ENCODE results near the gene POMT2. TPM values are rescaled to one million over a fixed set of nuclear protein-coding genes. Genes with fewer than 3 reads are reported as not detected.

The POMT2 gene
- total and polyA plus RNA-seq, 2 donors (not counting 1 experiment from before 2014, with no cell fraction given): 9.6 to 11.0 TPM

DNA sequence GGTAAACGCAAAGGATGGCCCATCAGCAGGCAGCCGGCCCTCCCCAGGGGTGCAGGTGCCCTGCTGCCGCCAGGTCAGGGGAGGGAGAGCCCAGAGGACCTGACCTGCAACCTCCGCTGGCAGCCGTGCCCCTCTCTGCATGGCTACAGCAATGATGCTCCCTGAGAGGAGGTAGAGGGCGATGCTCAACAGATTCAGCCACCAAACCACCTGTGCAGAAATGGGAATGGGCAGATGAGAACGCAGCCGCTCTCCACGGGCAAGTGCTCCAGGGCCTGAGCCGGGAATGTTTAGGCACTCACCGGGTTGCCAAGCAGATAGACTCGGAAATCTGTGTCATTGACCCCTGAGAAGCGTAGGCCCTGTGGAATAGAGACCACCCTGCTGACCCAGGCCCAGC is 41.0 kb downstream of the POMT2 start:
- Histone ChIP-seq H3K4me1 (ENCODE audit: control insufficient read depth, extremely low read depth, insufficient read depth, low read length) (no peaks in the 10 kb centered on the region), H4K20me1 (ENCODE audit: control insufficient read depth, extremely low read depth, insufficient read depth, low read length) (no peaks in the 10 kb centered on the region), H3K79me2 (ENCODE audit: control insufficient read depth, insufficient read depth, low read length) (no peaks in the 10 kb centered on the region), H3K9ac (ENCODE audit: insufficient read depth, low read length) (no peak overlapping the region), H3K4me2 (ENCODE audit: extremely low read depth, insufficient read depth, low read length) (no peak overlapping the region), H3K27me3 (ENCODE audit: control insufficient read depth, insufficient read depth, low read length) (no peaks in the 10 kb centered on the region), H3K36me3 (ENCODE audit: control insufficient read depth, insufficient read depth, low read length) (peaks cover 8% of the 10 kb centered on the region), H3K9me3 (ENCODE audit: control insufficient read depth, insufficient read depth, low read depth, low read length) (no peaks in the 10 kb centered on the region), H2AFZ (ENCODE audit: low read length) (no peak overlapping the region), H3K4me3 (replicated peaks in 1 of 4; ENCODE audit: control extremely low read depth in 1 of 4, insufficient read depth in 1 of 4, low read depth in 3 of 4, low read length in 4 of 4) (no peak overlapping the region), H3K27ac (ENCODE audit: insufficient read depth, low read length) (no peak overlapping the region)
- no peak for TF ChIP-seq EZH2 (IDR thresholded peaks at IDR 0.05; ENCODE audit: low read length, missing control alignments)
- TF ChIP-seq, protein P1, sequence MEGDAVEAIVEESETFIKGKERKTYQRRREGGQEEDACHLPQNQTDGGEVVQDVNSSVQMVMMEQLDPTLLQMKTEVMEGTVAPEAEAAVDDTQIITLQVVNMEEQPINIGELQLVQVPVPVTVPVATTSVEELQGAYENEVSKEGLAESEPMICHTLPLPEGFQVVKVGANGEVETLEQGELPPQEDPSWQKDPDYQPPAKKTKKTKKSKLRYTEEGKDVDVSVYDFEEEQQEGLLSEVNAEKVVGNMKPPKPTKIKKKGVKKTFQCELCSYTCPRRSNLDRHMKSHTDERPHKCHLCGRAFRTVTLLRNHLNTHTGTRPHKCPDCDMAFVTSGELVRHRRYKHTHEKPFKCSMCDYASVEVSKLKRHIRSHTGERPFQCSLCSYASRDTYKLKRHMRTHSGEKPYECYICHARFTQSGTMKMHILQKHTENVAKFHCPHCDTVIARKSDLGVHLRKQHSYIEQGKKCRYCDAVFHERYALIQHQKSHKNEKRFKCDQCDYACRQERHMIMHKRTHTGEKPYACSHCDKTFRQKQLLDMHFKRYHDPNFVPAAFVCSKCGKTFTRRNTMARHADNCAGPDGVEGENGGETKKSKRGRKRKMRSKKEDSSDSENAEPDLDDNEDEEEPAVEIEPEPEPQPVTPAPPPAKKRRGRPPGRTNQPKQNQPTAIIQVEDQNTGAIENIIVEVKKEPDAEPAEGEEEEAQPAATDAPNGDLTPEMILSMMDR (conservative IDR thresholded peaks at IDR 0.05 in 1 of 2, IDR thresholded peaks at IDR 0.05 in 1 of 2; ENCODE audit: low read depth in 1 of 2, low read length in 2 of 2): no peak
- DNase-seq (ENCODE audit: low read depth in 2 of 2): no peak

DNA sequence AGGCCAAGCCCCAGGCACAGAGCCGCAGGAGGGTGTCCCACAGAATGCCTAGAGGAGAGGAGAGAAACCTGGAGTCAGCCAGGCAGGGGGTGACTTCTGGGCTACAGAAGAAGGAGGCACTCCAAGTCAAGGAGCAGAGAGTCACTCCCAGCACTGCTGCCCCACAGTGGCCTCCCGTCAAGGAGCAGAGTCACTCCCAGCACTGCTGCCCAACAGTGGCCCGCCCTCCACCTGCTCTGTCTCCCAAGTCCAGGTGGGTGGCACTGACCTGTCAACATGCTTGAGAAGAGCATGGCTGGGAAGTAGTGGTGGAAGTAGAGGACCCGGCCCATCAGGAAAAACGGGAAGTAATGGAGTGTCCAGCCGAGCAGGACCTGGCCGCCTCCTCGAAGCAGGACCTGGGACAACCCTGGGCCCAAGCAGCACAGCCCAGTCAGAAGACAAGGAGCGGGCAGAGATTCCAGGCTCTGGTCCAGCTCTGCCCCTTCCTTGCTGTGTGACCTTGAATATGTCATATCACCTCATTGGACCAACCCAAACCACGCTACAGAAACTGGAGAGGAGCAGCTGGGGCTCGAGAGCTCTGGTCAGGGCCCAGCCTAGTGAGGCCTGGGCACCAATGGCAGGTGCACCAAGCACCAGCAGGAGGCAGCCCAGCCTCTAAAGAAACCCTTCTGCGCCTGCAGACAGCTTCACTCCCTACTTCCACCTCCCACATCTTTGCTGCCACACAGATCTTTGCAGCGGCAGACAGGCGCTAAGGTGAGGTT is 42.0 kb downstream of the POMT2 start:
- no peak for DNase-seq (ENCODE audit: low read depth in 2 of 2)
- Histone ChIP-seq H3K4me2 (ENCODE audit: extremely low read depth, insufficient read depth, low read length) (no peak overlapping the region), H3K27me3 (ENCODE audit: control insufficient read depth, insufficient read depth, low read length) (no peaks in the 10 kb centered on the region), H4K20me1 (ENCODE audit: control insufficient read depth, extremely low read depth, insufficient read depth, low read length) (no peaks in the 10 kb centered on the region), H3K4me1 (ENCODE audit: control insufficient read depth, extremely low read depth, insufficient read depth, low read length) (no peaks in the 10 kb centered on the region), H2AFZ (ENCODE audit: low read length) (no peak overlapping the region), H3K9me3 (ENCODE audit: control insufficient read depth, insufficient read depth, low read depth, low read length) (no peaks in the 10 kb centered on the region), H3K4me3 (replicated peaks in 1 of 4; ENCODE audit: control extremely low read depth in 1 of 4, insufficient read depth in 1 of 4, low read depth in 3 of 4, low read length in 4 of 4) (no peak overlapping the region), H3K27ac (ENCODE audit: insufficient read depth, low read length) (no peak overlapping the region), H3K79me2 (ENCODE audit: control insufficient read depth, insufficient read depth, low read length) (no peaks in the 10 kb centered on the region), H3K36me3 (ENCODE audit: control insufficient read depth, insufficient read depth, low read length) (peaks cover 8% of the 10 kb centered on the region), H3K9ac (ENCODE audit: insufficient read depth, low read length) (no peak overlapping the region)
- TF ChIP-seq, protein P1 (conservative IDR thresholded peaks at IDR 0.05 in 1 of 2, IDR thresholded peaks at IDR 0.05 in 1 of 2; ENCODE audit: low read depth in 1 of 2, low read length in 2 of 2): no peak
- TF ChIP-seq EZH2 (IDR thresholded peaks at IDR 0.05; ENCODE audit: low read length, missing control alignments): no peak

DNA sequence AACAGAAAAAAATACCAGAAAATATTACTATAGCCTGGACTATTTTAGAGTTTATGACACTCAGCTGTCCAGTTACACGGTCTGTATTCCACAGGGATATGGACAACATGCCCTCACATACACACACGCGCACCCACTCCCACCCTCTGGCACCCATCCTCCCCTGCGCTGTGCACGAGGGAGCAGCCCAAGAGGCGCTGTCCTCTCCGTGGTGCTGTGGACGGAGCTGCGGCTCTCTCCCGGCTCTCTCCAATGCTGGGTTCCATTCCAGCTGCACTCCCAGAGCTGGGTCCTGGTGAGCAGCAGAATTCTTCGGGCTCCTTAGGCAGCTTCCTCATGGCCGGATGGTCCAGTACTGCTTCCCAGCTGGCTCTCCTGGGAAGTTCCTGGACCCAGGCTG is 43.7 kb downstream of the POMT2 start:
- H2AFZ ChIP-seq (ENCODE audit: low read length): no peak overlapping the region
- no peak overlapping the region for H3K4me2 ChIP-seq (ENCODE audit: extremely low read depth, insufficient read depth, low read length)
- no peaks in the 10 kb centered on the region for H3K79me2 ChIP-seq (ENCODE audit: control insufficient read depth, insufficient read depth, low read length)
- H3K27ac ChIP-seq (ENCODE audit: insufficient read depth, low read length): no peak overlapping the region
- H3K27me3 ChIP-seq (ENCODE audit: control insufficient read depth, insufficient read depth, low read length): no peaks in the 10 kb centered on the region
- peaks cover 8% of the 10 kb centered on the region for H3K36me3 ChIP-seq (ENCODE audit: control insufficient read depth, insufficient read depth, low read length)
- no peak overlapping the region for H3K9ac ChIP-seq (ENCODE audit: insufficient read depth, low read length)
- H3K9me3 ChIP-seq (ENCODE audit: control insufficient read depth, insufficient read depth, low read depth, low read length): no peaks in the 10 kb centered on the region
- no peak for DNase-seq (ENCODE audit: low read depth in 2 of 2)
- H4K20me1 ChIP-seq (ENCODE audit: control insufficient read depth, extremely low read depth, insufficient read depth, low read length): no peaks in the 10 kb centered on the region
- H3K4me3 ChIP-seq (replicated peaks in 1 of 4; ENCODE audit: control extremely low read depth in 1 of 4, insufficient read depth in 1 of 4, low read depth in 3 of 4, low read length in 4 of 4): no peak overlapping the region
- TF ChIP-seq, protein P1 (conservative IDR thresholded peaks at IDR 0.05 in 1 of 2, IDR thresholded peaks at IDR 0.05 in 1 of 2; ENCODE audit: low read depth in 1 of 2, low read length in 2 of 2): no peak
- TF ChIP-seq EZH2 (IDR thresholded peaks at IDR 0.05; ENCODE audit: low read length, missing control alignments): no peak
- no peaks in the 10 kb centered on the region for H3K4me1 ChIP-seq (ENCODE audit: control insufficient read depth, extremely low read depth, insufficient read depth, low read length)
